ENCODE data around the gene RBM47.

RBM47 gene

DNA sequence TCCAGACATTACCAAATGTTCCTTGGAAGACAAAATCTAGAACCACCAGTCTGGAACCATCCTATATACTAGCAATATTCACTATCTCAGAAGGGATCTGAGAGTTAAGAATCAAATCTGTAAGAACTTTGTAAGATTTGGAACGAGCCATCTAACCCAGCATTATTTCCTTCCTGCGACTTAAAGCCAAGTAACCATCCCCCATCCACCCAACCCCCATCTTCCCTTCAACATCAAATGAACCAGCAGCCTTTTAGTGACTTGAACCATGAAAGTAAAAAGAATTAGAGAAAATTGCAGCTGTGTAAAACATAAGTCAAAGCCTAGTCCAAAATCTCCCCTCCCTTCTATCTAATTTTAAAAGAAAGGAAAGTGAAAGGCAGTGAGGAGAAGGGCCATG is 15.6 kb downstream of the RBM47 start:
- no peak for TF ChIP-seq ZBTB7A (IDR thresholded peaks at IDR 0.05; ENCODE audit: low read depth)
- no peak for TF ChIP-seq TCF12 (IDR thresholded peaks at IDR 0.05; ENCODE audit: low read depth)
- TF ChIP-seq EGR1 (IDR thresholded peaks at IDR 0.05), result no peak
- TF ChIP-seq RAD21 (IDR thresholded peaks at IDR 0.05; ENCODE audit: low read depth), result no peak
- TF ChIP-seq EP300 (IDR thresholded peaks at IDR 0.05; ENCODE audit: borderline replicate concordance), result no peak
- no peak for TF ChIP-seq YY1 (IDR thresholded peaks at IDR 0.05; ENCODE audit: low read depth)
- no peak for TF ChIP-seq FOXM1 (IDR thresholded peaks at IDR 0.05; ENCODE audit: borderline replicate concordance, low read depth)
- no peak for TF ChIP-seq MAX (IDR thresholded peaks at IDR 0.05)
- no peak for TF ChIP-seq TEAD4 (IDR thresholded peaks at IDR 0.05)
- TF ChIP-seq, protein P1, sequence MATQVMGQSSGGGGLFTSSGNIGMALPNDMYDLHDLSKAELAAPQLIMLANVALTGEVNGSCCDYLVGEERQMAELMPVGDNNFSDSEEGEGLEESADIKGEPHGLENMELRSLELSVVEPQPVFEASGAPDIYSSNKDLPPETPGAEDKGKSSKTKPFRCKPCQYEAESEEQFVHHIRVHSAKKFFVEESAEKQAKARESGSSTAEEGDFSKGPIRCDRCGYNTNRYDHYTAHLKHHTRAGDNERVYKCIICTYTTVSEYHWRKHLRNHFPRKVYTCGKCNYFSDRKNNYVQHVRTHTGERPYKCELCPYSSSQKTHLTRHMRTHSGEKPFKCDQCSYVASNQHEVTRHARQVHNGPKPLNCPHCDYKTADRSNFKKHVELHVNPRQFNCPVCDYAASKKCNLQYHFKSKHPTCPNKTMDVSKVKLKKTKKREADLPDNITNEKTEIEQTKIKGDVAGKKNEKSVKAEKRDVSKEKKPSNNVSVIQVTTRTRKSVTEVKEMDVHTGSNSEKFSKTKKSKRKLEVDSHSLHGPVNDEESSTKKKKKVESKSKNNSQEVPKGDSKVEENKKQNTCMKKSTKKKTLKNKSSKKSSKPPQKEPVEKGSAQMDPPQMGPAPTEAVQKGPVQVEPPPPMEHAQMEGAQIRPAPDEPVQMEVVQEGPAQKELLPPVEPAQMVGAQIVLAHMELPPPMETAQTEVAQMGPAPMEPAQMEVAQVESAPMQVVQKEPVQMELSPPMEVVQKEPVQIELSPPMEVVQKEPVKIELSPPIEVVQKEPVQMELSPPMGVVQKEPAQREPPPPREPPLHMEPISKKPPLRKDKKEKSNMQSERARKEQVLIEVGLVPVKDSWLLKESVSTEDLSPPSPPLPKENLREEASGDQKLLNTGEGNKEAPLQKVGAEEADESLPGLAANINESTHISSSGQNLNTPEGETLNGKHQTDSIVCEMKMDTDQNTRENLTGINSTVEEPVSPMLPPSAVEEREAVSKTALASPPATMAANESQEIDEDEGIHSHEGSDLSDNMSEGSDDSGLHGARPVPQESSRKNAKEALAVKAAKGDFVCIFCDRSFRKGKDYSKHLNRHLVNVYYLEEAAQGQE (IDR thresholded peaks at IDR 0.05; ENCODE audit: low read depth), result no peak
- TF ChIP-seq NFIC (IDR thresholded peaks at IDR 0.05), result no peak
- no peak for TF ChIP-seq CREB1 (IDR thresholded peaks at IDR 0.05; ENCODE audit: low read depth)
- no peak for TF ChIP-seq USF1 (IDR thresholded peaks at IDR 0.05)
- TF ChIP-seq CEBPB (IDR thresholded peaks at IDR 0.05), result no peak
- TF ChIP-seq TAF1 (IDR thresholded peaks at IDR 0.05; ENCODE audit: low read depth), result no peak

GRCh38 chr4:40613456-40613855 is 16.2 kb downstream of the RBM47 start:
- TF ChIP-seq TCF12 (IDR thresholded peaks at IDR 0.05; ENCODE audit: low read depth), result no peak
- TF ChIP-seq USF1 (IDR thresholded peaks at IDR 0.05), result no peak
- TF ChIP-seq EGR1 (IDR thresholded peaks at IDR 0.05), result no peak
- no peak for TF ChIP-seq ZBTB7A (IDR thresholded peaks at IDR 0.05; ENCODE audit: low read depth)
- no peak for TF ChIP-seq CEBPB (IDR thresholded peaks at IDR 0.05)
- no peak for TF ChIP-seq CREB1 (IDR thresholded peaks at IDR 0.05; ENCODE audit: low read depth)
- TF ChIP-seq RAD21 (IDR thresholded peaks at IDR 0.05; ENCODE audit: low read depth), result no peak
- TF ChIP-seq MAX (IDR thresholded peaks at IDR 0.05), result no peak
- TF ChIP-seq TAF1 (IDR thresholded peaks at IDR 0.05; ENCODE audit: low read depth), result no peak
- TF ChIP-seq, protein P1 (IDR thresholded peaks at IDR 0.05; ENCODE audit: low read depth), result no peak
- no peak for TF ChIP-seq YY1 (IDR thresholded peaks at IDR 0.05; ENCODE audit: low read depth)
- no peak for TF ChIP-seq TEAD4 (IDR thresholded peaks at IDR 0.05)
- TF ChIP-seq EP300 (IDR thresholded peaks at IDR 0.05; ENCODE audit: borderline replicate concordance), result no peak
- TF ChIP-seq NFIC (IDR thresholded peaks at IDR 0.05), result no peak
- no peak for TF ChIP-seq FOXM1 (IDR thresholded peaks at IDR 0.05; ENCODE audit: borderline replicate concordance, low read depth)

DNA sequence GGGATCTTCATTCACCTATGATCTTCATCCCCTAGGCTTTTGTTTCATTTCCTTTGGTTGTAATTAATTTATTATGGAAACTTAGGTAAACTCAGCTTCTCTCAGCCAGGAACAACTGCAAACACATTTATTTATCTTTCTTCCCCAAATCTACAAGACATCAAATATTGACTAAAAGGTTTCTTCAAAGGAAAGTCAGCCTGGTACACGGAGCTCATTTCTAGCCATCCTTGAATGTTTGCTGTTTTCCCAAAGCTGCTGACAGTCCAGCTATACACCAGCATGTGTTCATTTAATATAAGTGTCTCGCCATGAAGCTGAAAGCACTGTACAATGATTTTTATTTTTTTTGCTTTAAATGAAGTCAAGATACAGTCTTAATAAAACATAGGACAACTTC is 16.8 kb downstream of the RBM47 start:
- TF ChIP-seq ZBTB7A (IDR thresholded peaks at IDR 0.05; ENCODE audit: low read depth) (no peak), RAD21 (IDR thresholded peaks at IDR 0.05; ENCODE audit: low read depth) (no peak), TCF12 (IDR thresholded peaks at IDR 0.05; ENCODE audit: low read depth) (no peak), YY1 (IDR thresholded peaks at IDR 0.05; ENCODE audit: low read depth) (no peak), EP300 (IDR thresholded peaks at IDR 0.05; ENCODE audit: borderline replicate concordance) (no peak), EGR1 (IDR thresholded peaks at IDR 0.05) (no peak), CEBPB (IDR thresholded peaks at IDR 0.05) (no peak), USF1 (IDR thresholded peaks at IDR 0.05) (no peak), FOXM1 (IDR thresholded peaks at IDR 0.05; ENCODE audit: borderline replicate concordance, low read depth) (no peak), NFIC (IDR thresholded peaks at IDR 0.05) (no peak), TAF1 (IDR thresholded peaks at IDR 0.05; ENCODE audit: low read depth) (no peak), MAX (IDR thresholded peaks at IDR 0.05) (no peak), CREB1 (IDR thresholded peaks at IDR 0.05; ENCODE audit: low read depth) (no peak), TEAD4 (IDR thresholded peaks at IDR 0.05) (no peak)
- TF ChIP-seq, protein P1 (IDR thresholded peaks at IDR 0.05; ENCODE audit: low read depth), result no peak
